ENCODE results near the gene EFNA4. TPM values are rescaled to one million over a fixed set of nuclear protein-coding genes. Genes with fewer than 3 reads are reported as not detected.

Gene EFNA4
- total and polyA plus RNA-seq, 2 donors (not counting 1 experiment from before 2014, with no cell fraction given) = 8.4 to 10.6 TPM

GRCh38 chr1:155083052-155083541, 19.6 kb downstream of the EFNA4 start:
- no peaks in the 10 kb centered on the region for H3K36me3 ChIP-seq (replicated peaks in 1 of 2; ENCODE audit: control extremely low read depth in 1 of 2, control insufficient read depth in 1 of 2, extremely low read depth in 1 of 2, insufficient read depth in 2 of 2, low read length in 1 of 2)
- H2AFZ ChIP-seq (ENCODE audit: insufficient read depth, low read depth, low read length, poor library complexity, severe bottlenecking) = peak overlapping the region; percentile 59
- ATAC-seq (ENCODE audit: low read depth) = no peak
- H4K20me1 ChIP-seq (ENCODE audit: control insufficient read depth, insufficient read depth, low read length, poor library complexity, severe bottlenecking) = peaks cover 53% of the 10 kb centered on the region
- H3K27ac ChIP-seq (ENCODE audit: low read length in 2 of 2) = no peak overlapping the region
- peaks cover 71 to 78% of the 10 kb centered on the region in 2 donors for H3K4me1 ChIP-seq (ENCODE audit: control insufficient read depth in 2 of 2, insufficient read depth in 2 of 2, low read length in 2 of 2)
- Mint-ChIP-seq H3K27ac (no peak overlapping the region), H3K4me1 (peaks cover 64% of the 10 kb centered on the region), H3K4me3 (peak overlapping the region; percentile 74), H3K27me3 (peaks cover 38% of the 10 kb centered on the region), H3K9me3 (ENCODE audit: insufficient read depth) (no peaks in the 10 kb centered on the region)
- peaks cover 0 to 30% (median 0%) of the 10 kb centered on the region in 3 donors for H3K9me3 ChIP-seq (ENCODE audit: control extremely low read depth in 1 of 3, control insufficient read depth in 2 of 3, insufficient read depth in 1 of 3, low read length in 2 of 3)
- POLR2A ChIA-PET = interaction anchor here (0.6 to 3.0 kb wide), 3 partner anchors 20 to 453 kb away, joined by 3 to 18 read pairs (median 4); partner anchors contain the start of gene EFNA4
- H3K4me3 ChIP-seq (ENCODE audit: control extremely low read depth in 1 of 5, extremely low read depth in 1 of 5, insufficient read depth in 1 of 5, low read depth in 2 of 5, low read length in 4 of 5) = peak overlapping the region in 1 of 5 experiments; percentile 52
- peaks cover 0 to 57% (median 43%) of the 10 kb centered on the region in 4 experiments for H3K27me3 ChIP-seq (replicated peaks in 1 of 4; ENCODE audit: control extremely low read depth in 1 of 4, control insufficient read depth in 3 of 4, insufficient read depth in 4 of 4, low read length in 3 of 4)
- no peak for DNase-seq
- WGBS (ENCODE audit: insufficient coverage) = 80% methylated on average over 6 of the region's 6 CpGs
- CTCF ChIA-PET = interaction anchor here (3.9 to 5.5 kb wide), 4 partner anchors 12 to 88 kb away, joined by 35 to 184 read pairs (median 105); partner anchors contain the start of genes EFNA4, KRTCAP2 and TRIM46
- H3K4me2 ChIP-seq (replicated peaks; ENCODE audit: low read depth, low read length, poor library complexity, severe bottlenecking) = peak overlapping the region; percentile 97
- no peaks in the 10 kb centered on the region for H3K79me2 ChIP-seq (ENCODE audit: control insufficient read depth, insufficient read depth, low read length)
- intact Hi-C loops (cut with micrococcal nuclease) = no loop called here
- TF ChIP-seq CTCF (IDR thresholded peaks at IDR 0.05) = no peak
- no peak for TF ChIP-seq EZH2 (IDR thresholded peaks at IDR 0.05; ENCODE audit: borderline replicate concordance, insufficient read depth, low read depth, low read length, poor library complexity, severe bottlenecking)
- no peak overlapping the region for H3K9ac ChIP-seq (ENCODE audit: low read length)
